GM12878 (cell line): ENCODE results near the gene CFLAR. TPM values are rescaled to one million over a fixed set of nuclear protein-coding genes. Genes with fewer than 3 reads are reported as not detected.

Experiments used
- ATAC-seq: fragments of 200-7000 bp; cut with Tn5 transposase; 3 replicates; pipeline ENCODE4 v1.9.1; 2020; ENCODE audit warnings: mild to moderate bottlenecking, moderate library complexity
- BruUV-seq: library from RNA; stranded (reverse); fragments of 400-500 nt; replicated peaks from 2 replicates; lab custom pipeline; 2021; lab: Mats Ljungman, UMichigan
- CTCF ChIA-PET: fragments of 300-600 bp; sonication (Branson Sonifier 250); formaldehyde crosslinking; extraction: SDS; loops from one replicate; lab custom pipeline; 2021; ENCODE audit warnings: inconsistent platforms; lab: Yijun Ruan, JAX
- POLR2A ChIA-PET: fragments of 350-600 bp; formaldehyde crosslinking; extraction: SDS; loops from one replicate; lab custom pipeline; 2021; ENCODE audit warnings: inconsistent platforms; lab: Charles Lee
- RAD21 ChIA-PET: fragments of 300-600 bp; sonication (Branson Sonifier 250); formaldehyde crosslinking; loops from one replicate; lab custom pipeline; 2023; ENCODE audit warnings: antibody characterized with exemption; ENCODE audit not compliant: unreplicated experiment; lab: Charles Lee
- SMC1A ChIA-PET: fragments of 300-600 bp; sonication (Branson Sonifier 250); formaldehyde crosslinking; loops from one replicate; lab custom pipeline; 2023; ENCODE audit not compliant: unreplicated experiment, uncharacterized antibody; lab: Charles Lee
- DNase-seq: peaks from one replicate; pipeline ENCODE4 v3.0.0-alpha.2; 2011; ENCODE audit warnings: low read depth, low spot score
- FAIRE-seq: peaks from 3 replicates; lab custom pipeline; 2011; peaks lifted over from hg19 to GRCh38; lab: Jason Lieb, UNC
- H2AFZ ChIP-seq: 2 replicates; pipeline ENCODE4 v1.6.0; 2011; ENCODE audit warnings: low read depth, low read length, control low read depth; ENCODE audit not compliant: control insufficient read depth
- H3K27ac ChIP-seq: 2 replicates; pipeline ENCODE4 v1.5.1; 2011; ENCODE audit warnings: control low read depth; ENCODE audit not compliant: control insufficient read depth, insufficient read depth
- H3K27me3 ChIP-seq, 2 experiments: replicated peaks in 1 of 2; 2 replicates each; pipeline versions ENCODE4 v1.6.0 to v1.6.1; 2011; ENCODE audit warnings: low read length in 1 of 2; ENCODE audit not compliant: control insufficient read depth in 2 of 2, insufficient read depth in 2 of 2
- H3K36me3 ChIP-seq, 2 experiments: 2 replicates each; pipeline ENCODE4 v1.5.1; 2011; ENCODE audit warnings: low read length in 1 of 2; ENCODE audit not compliant: control insufficient read depth in 2 of 2, insufficient read depth in 2 of 2
- H3K4me1 ChIP-seq: 2 replicates; pipeline ENCODE4 v1.6.1; 2011; ENCODE audit warnings: mild to moderate bottlenecking, low read length, moderate library complexity, mixed read lengths; ENCODE audit not compliant: control insufficient read depth, insufficient read depth
- H3K4me2 ChIP-seq: 2 replicates; pipeline ENCODE4 v1.6.0; 2011; ENCODE audit warnings: control low read depth; ENCODE audit not compliant: control insufficient read depth, insufficient read depth
- H3K4me3 ChIP-seq: fragments of 200-600 bp; sonication (generic); 2 replicates; pipeline ENCODE4 v1.5.1; 2016
- H3K79me2 ChIP-seq: 2 replicates; pipeline ENCODE4 v1.6.0; 2011; ENCODE audit warnings: low read length; ENCODE audit not compliant: control insufficient read depth, insufficient read depth
- H3K9ac ChIP-seq: 2 replicates; pipeline ENCODE4 v1.8.0; 2011; ENCODE audit warnings: low read length, control low read depth, mixed read lengths; ENCODE audit not compliant: control insufficient read depth, insufficient read depth
- H3K9me3 ChIP-seq: replicated peaks from 3 replicates; pipeline ENCODE4 v1.5.1; 2011; ENCODE audit warnings: mild to moderate bottlenecking, low read length; ENCODE audit not compliant: control insufficient read depth, insufficient read depth
- H4K20me1 ChIP-seq: 2 replicates; pipeline ENCODE4 v1.6.0; 2011; ENCODE audit not compliant: control insufficient read depth, insufficient read depth
- CREM ChIP-seq: IDR thresholded peaks from 2 replicates; pipeline ENCODE4 v1.6.1; 2014; ENCODE audit warnings: antibody characterized with exemption, low read depth
- EED ChIP-seq: sonication (generic); IDR thresholded peaks from 2 replicates; pipeline ENCODE4 v1.6.1; 2016; ENCODE audit warnings: antibody characterized with exemption, low read depth
- SIN3A ChIP-seq: IDR thresholded peaks from 2 replicates; pipeline ENCODE4 v1.6.1; 2012; ENCODE audit warnings: low read depth, low read length, improper control_type of control experiment
- SMAD5 ChIP-seq: IDR thresholded peaks from 2 replicates; pipeline ENCODE4 v1.6.1; 2016; ENCODE audit warnings: antibody characterized with exemption, low read depth
- YY1 ChIP-seq: IDR thresholded peaks from 2 replicates; pipeline ENCODE4 v1.6.1; 2011; ENCODE audit warnings: low read depth, mild to moderate bottlenecking, low read length
- WGBS: methylation state at CpG from one replicate; pipeline ENCODE4 v1.1.6; 2016; ENCODE audit warnings: low lambda C conversion rate; ENCODE audit not compliant: insufficient replicate concordance, insufficient coverage; ENCODE audit errors: missing lambda C conversion rate; 5-methylcytosine and 5-hydroxymethylcytosine counted together
- in situ Hi-C: fragments of 300-500 bp; cut with MboI; formaldehyde crosslinking; loops from 9 replicates; pipeline ENCODE4 v1.14.3; 2018; ENCODE audit warnings: mixed read lengths
- intact Hi-C: fragments of 100-400 bp; cut with micrococcal nuclease; formaldehyde crosslinking; loops from one replicate; pipeline ENCODE4 v1.14.2; 2022; ENCODE audit not compliant: unreplicated experiment
- polyA plus RNA-seq, 11 experiments: library from polyadenylated mRNA; depleted of rRNA in 4 of 11; unstranded in 6 of 11; stranded (reverse) in 5 of 11; fragments of >200 nt; fragmentation: Nextera tagmentation in 4 of 11; fragmentation: Illumina TruSeq in 1 of 11; extraction: Ambion mirVana in 4 of 11; extraction: Trizol in 1 of 11; gene quantifications; 1 replicate in 1 of 11; 2 replicates in 10 of 11; pipeline versions ENCODE4 v1.2.1 to v1.2.3, GENCODE V29; 2011 to 2016; ENCODE audit warnings: inconsistent platforms in 2 of 11, missing spikeins in 2 of 11, low read depth in 1 of 11
- total RNA-seq, 4 experiments: library from RNA; depleted of rRNA in 3 of 4; stranded (reverse); fragments of >200 nt in 3 of 4; fragmentation: Illumina TruSeq in 1 of 4; extraction: Trizol in 1 of 4; gene quantifications; 2 replicates each; pipeline versions ENCODE4 v1.2.1 to v1.2.3, GENCODE V29; 2013 to 2021
- TF ChIP-seq, protein P1 (sequence below): fragments of 450-650 bp; IDR thresholded peaks from 2 replicates; pipeline ENCODE4 v1.6.1; 2017; ENCODE audit warnings: antibody characterized with exemption, mild to moderate bottlenecking, moderate library complexity
- TF ChIP-seq, protein P2 (sequence below): fragments of 450-650 bp; IDR thresholded peaks from 2 replicates; pipeline ENCODE4 v1.6.1; 2016; ENCODE audit warnings: mild to moderate bottlenecking, moderate library complexity, borderline replicate concordance
- TF ChIP-seq, protein P3 (sequence below): IDR thresholded peaks from 2 replicates; pipeline ENCODE4 v1.6.1; 2011; ENCODE audit warnings: borderline replicate concordance, low read depth, mild to moderate bottlenecking, moderate library complexity, low read length; ENCODE audit not compliant: insufficient read depth, poor library complexity, severe bottlenecking

CFLAR gene
- total and polyA plus RNA-seq, 10 of the 15 experiments (the other 5 are each of a cell fraction or from before 2014, with no cell fraction given), result 80.6 to 181 (median 101) TPM

DNA sequence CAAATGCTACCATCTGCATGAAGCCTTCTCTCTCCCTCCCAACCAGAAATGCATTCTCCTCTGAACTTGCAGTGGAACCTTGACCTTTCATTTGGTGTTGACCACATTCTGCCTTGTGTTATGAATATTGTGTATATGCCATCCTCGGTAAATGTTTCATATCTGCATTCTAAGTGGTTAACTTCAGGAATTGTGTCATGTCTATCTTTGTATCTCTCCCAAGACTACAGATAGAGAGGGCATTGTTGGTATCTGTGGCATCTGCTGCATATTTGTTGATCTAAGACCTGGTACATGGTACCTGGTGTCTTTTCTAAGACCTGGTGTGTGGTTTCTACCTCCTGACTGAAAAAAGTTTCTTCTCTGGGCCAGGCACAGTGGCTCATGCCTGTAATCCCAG lies 101.0 kb downstream of the CFLAR start:
- CTCF ChIA-PET, result interaction anchor here (5.2 kb wide), 1 partner anchor 16 kb away, joined by 17 read pairs; no protein-coding TSS in a partner anchor
- in situ Hi-C loops, result no loop called here

More for the DNA sequence above, 101.0 kb downstream of the CFLAR start:
- POLR2A ChIA-PET, result no interaction called here
- Histone ChIP-seq H3K36me3 (no peaks in the 10 kb centered on the region; a peak in 1 of 4 replicates), H3K27ac (no peak overlapping the region), H3K27me3 (no peaks in the 10 kb centered on the region), H3K79me2 (no peaks in the 10 kb centered on the region), H3K9me3 (no peaks in the 10 kb centered on the region), H3K4me1 (no peaks in the 10 kb centered on the region; the same call in 1 of the 2 replicates), H2AFZ (no peak overlapping the region), H3K4me2 (no peak overlapping the region), H4K20me1 (no peaks in the 10 kb centered on the region), H3K4me3 (no peak overlapping the region), H3K9ac (no peak overlapping the region)
- intact Hi-C loops, result no loop called here
- WGBS, result 0% methylated on average over 1 of the region's 1 CpG
- no peak for TF ChIP-seq CREM
- TF ChIP-seq, protein P1, sequence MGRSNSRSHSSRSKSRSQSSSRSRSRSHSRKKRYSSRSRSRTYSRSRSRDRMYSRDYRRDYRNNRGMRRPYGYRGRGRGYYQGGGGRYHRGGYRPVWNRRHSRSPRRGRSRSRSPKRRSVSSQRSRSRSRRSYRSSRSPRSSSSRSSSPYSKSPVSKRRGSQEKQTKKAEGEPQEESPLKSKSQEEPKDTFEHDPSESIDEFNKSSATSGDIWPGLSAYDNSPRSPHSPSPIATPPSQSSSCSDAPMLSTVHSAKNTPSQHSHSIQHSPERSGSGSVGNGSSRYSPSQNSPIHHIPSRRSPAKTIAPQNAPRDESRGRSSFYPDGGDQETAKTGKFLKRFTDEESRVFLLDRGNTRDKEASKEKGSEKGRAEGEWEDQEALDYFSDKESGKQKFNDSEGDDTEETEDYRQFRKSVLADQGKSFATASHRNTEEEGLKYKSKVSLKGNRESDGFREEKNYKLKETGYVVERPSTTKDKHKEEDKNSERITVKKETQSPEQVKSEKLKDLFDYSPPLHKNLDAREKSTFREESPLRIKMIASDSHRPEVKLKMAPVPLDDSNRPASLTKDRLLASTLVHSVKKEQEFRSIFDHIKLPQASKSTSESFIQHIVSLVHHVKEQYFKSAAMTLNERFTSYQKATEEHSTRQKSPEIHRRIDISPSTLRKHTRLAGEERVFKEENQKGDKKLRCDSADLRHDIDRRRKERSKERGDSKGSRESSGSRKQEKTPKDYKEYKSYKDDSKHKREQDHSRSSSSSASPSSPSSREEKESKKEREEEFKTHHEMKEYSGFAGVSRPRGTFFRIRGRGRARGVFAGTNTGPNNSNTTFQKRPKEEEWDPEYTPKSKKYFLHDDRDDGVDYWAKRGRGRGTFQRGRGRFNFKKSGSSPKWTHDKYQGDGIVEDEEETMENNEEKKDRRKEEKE, result no peak
- TF ChIP-seq SIN3A, result no peak
- TF ChIP-seq YY1, result no peak
- TF ChIP-seq EED, result no peak
- no peak for TF ChIP-seq SMAD5
- TF ChIP-seq, protein P2, sequence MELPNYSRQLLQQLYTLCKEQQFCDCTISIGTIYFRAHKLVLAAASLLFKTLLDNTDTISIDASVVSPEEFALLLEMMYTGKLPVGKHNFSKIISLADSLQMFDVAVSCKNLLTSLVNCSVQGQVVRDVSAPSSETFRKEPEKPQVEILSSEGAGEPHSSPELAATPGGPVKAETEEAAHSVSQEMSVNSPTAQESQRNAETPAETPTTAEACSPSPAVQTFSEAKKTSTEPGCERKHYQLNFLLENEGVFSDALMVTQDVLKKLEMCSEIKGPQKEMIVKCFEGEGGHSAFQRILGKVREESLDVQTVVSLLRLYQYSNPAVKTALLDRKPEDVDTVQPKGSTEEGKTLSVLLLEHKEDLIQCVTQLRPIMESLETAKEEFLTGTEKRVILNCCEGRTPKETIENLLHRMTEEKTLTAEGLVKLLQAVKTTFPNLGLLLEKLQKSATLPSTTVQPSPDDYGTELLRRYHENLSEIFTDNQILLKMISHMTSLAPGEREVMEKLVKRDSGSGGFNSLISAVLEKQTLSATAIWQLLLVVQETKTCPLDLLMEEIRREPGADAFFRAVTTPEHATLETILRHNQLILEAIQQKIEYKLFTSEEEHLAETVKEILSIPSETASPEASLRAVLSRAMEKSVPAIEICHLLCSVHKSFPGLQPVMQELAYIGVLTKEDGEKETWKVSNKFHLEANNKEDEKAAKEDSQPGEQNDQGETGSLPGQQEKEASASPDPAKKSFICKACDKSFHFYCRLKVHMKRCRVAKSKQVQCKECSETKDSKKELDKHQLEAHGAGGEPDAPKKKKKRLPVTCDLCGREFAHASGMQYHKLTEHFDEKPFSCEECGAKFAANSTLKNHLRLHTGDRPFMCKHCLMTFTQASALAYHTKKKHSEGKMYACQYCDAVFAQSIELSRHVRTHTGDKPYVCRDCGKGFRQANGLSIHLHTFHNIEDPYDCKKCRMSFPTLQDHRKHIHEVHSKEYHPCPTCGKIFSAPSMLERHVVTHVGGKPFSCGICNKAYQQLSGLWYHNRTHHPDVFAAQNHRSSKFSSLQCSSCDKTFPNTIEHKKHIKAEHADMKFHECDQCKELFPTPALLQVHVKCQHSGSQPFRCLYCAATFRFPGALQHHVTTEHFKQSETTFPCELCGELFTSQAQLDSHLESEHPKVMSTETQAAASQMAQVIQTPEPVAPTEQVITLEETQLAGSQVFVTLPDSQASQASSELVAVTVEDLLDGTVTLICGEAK, result no peak
- TF ChIP-seq, protein P3, sequence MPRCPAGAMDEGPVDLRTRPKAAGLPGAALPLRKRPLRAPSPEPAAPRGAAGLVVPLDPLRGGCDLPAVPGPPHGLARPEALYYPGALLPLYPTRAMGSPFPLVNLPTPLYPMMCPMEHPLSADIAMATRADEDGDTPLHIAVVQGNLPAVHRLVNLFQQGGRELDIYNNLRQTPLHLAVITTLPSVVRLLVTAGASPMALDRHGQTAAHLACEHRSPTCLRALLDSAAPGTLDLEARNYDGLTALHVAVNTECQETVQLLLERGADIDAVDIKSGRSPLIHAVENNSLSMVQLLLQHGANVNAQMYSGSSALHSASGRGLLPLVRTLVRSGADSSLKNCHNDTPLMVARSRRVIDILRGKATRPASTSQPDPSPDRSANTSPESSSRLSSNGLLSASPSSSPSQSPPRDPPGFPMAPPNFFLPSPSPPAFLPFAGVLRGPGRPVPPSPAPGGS, result no peak
- DNase-seq (no peak), ATAC-seq (no peak), FAIRE-seq (no peak)
- no TSS peak for BruUV-seq
- RAD21 ChIA-PET, result interaction anchor here (1.9 kb wide), 1 partner anchor 35 kb away, joined by 4 read pairs; no protein-coding TSS in a partner anchor
- SMC1A ChIA-PET, result no interaction called here
